Neural progenitor cell (in vitro differentiated cells): ENCODE data around the gene NES. TPM values are rescaled to one million over a fixed set of nuclear protein-coding genes. Genes with fewer than 3 reads are reported as not detected.

Source experiments
- DNase-seq: peaks from one replicate; pipeline ENCODE4 v3.0.0-alpha.2; 2016; ENCODE audit warnings: low spot score
- H2AFZ ChIP-seq: fragments of 200-600 bp; sonication (generic); replicated peaks from 2 replicates; pipeline ENCODE4 v1.6.1; 2016; ENCODE audit warnings: antibody characterized with exemption
- H3F3A ChIP-seq: fragments of 200-600 bp; sonication (generic); 2 replicates; pipeline ENCODE4 v1.6.1; 2016; ENCODE audit warnings: antibody characterized with exemption, low read depth
- H3K27ac ChIP-seq: fragments of 200-600 bp; sonication (generic); 2 replicates; pipeline ENCODE4 v1.5.1; 2016; ENCODE audit warnings: mild to moderate bottlenecking
- H3K27me3 ChIP-seq: fragments of 200-600 bp; sonication (generic); 2 replicates; pipeline ENCODE4 v1.6.1; 2016; ENCODE audit warnings: mild to moderate bottlenecking, moderate library complexity
- H3K36me3 ChIP-seq: fragments of 200-600 bp; sonication (generic); 2 replicates; pipeline ENCODE4 v1.5.1; 2016
- H3K4me1 ChIP-seq: fragments of 200-600 bp; sonication (generic); 2 replicates; pipeline ENCODE4 v1.6.1; 2016; ENCODE audit warnings: mixed run types
- H3K4me2 ChIP-seq: fragments of 200-600 bp; sonication (generic); 2 replicates; pipeline ENCODE4 v1.6.1; 2016
- H3K4me3 ChIP-seq: fragments of 200-600 bp; sonication (generic); 2 replicates; pipeline ENCODE4 v1.5.1; 2016
- H3K79me2 ChIP-seq: fragments of 200-600 bp; sonication (generic); 2 replicates; pipeline ENCODE4 v1.6.1; 2016; ENCODE audit warnings: low read depth
- H3K9ac ChIP-seq: fragments of 200-600 bp; sonication (generic); 2 replicates; pipeline ENCODE4 v1.6.1; 2016
- H3K9me3 ChIP-seq: fragments of 200-600 bp; sonication (generic); 2 replicates; pipeline ENCODE4 v1.5.1; 2016; ENCODE audit warnings: low read depth
- H4K20me1 ChIP-seq: fragments of 200-600 bp; sonication (generic); 2 replicates; pipeline ENCODE4 v1.6.1; 2016; ENCODE audit warnings: low read depth
- H3K27ac Mint-ChIP-seq: 3 replicates; pipeline ENCODE4 v1.8.0; 2021; ENCODE audit warnings: mixed read lengths
- H3K27me3 Mint-ChIP-seq: 2 replicates; pipeline ENCODE4 v1.8.0; 2022; ENCODE audit warnings: low read depth, mild to moderate bottlenecking, inconsistent platforms, moderate library complexity, mixed read lengths; ENCODE audit not compliant: insufficient read depth
- H3K36me3 Mint-ChIP-seq: 3 replicates; pipeline ENCODE4 v1.8.0; 2021; ENCODE audit warnings: mixed read lengths
- H3K4me1 Mint-ChIP-seq: 3 replicates; pipeline ENCODE4 v1.8.0; 2021; ENCODE audit warnings: mixed read lengths
- H3K4me3 Mint-ChIP-seq: 3 replicates; pipeline ENCODE4 v1.8.0; 2021; ENCODE audit warnings: mild to moderate bottlenecking, moderate library complexity, mixed read lengths
- H3K9me3 Mint-ChIP-seq: 3 replicates; pipeline ENCODE4 v1.8.0; 2020; ENCODE audit warnings: mixed read lengths
- CTCF ChIP-seq: fragments of 200-600 bp; sonication (generic); IDR thresholded peaks from 2 replicates; pipeline ENCODE4 v1.5.1; 2017; ENCODE audit warnings: antibody characterized with exemption, mild to moderate bottlenecking
- EZH2 ChIP-seq: fragments of 200-600 bp; sonication (generic); IDR thresholded peaks from 2 replicates; pipeline ENCODE4 v1.6.1; 2017; ENCODE audit warnings: antibody characterized with exemption, mild to moderate bottlenecking, moderate library complexity
- EZH2phosphoT487 ChIP-seq: fragments of 200-600 bp; sonication (generic); IDR thresholded peaks from 2 replicates; pipeline ENCODE4 v1.6.1; 2017; ENCODE audit warnings: antibody characterized with exemption
- total RNA-seq: library from RNA; depleted of rRNA; stranded (reverse); fragments of >200 nt; gene quantifications from 2 replicates; pipeline ENCODE4 v1.2.3, GENCODE V29; 2015; ENCODE audit warnings: low replicate concordance

The NES gene
- total RNA-seq, 1 donor from 2014 or later, result 83.8 TPM

GRCh38 chr1:156675210-156676113 is 1.7 kb downstream of the NES start:
- Mint-ChIP-seq H3K4me1 (peaks cover 59% of the 10 kb centered on the region), H3K27ac (peak overlapping the region; percentile 100), H3K36me3 (peaks cover 26% of the 10 kb centered on the region), H3K9me3 (peaks cover 4% of the 10 kb centered on the region), H3K27me3 (peaks cover 21% of the 10 kb centered on the region), H3K4me3 (peak overlapping the region; percentile 95)
- Histone ChIP-seq H3K27me3 (peaks cover 20% of the 10 kb centered on the region), H3K4me1 (peaks cover 46% of the 10 kb centered on the region), H4K20me1 (peaks cover 62% of the 10 kb centered on the region), H3K36me3 (peaks cover 18% of the 10 kb centered on the region), H3K4me3 (peak overlapping the region; percentile 85), H3F3A (peaks cover 61% of the 10 kb centered on the region), H3K9me3 (no peaks in the 10 kb centered on the region), H3K27ac (peak overlapping the region; percentile 100), H3K9ac (peak overlapping the region; percentile 89), H3K4me2 (peak overlapping the region; percentile 84), H2AFZ (no peak overlapping the region), H3K79me2 (peaks cover 65% of the 10 kb centered on the region)
- peak; percentile 65 for DNase-seq
- TF ChIP-seq CTCF (no peak), EZH2phosphoT487 (no peak), EZH2 (no peak)

- Mint-ChIP-seq H3K36me3 (peaks cover 26% of the 10 kb centered on the region), H3K4me3 (peak overlapping the region; percentile 95), H3K27ac (peak overlapping the region; percentile 100), H3K4me1 (peaks cover 78% of the 10 kb centered on the region), H3K9me3 (peaks cover 4% of the 10 kb centered on the region), H3K27me3 (peaks cover 29% of the 10 kb centered on the region)
- peaks cover 4% of the 10 kb centered on the region for H3K27me3 ChIP-seq
- H3K79me2 ChIP-seq, result peaks cover 65% of the 10 kb centered on the region
- peaks cover 80% of the 10 kb centered on the region for H4K20me1 ChIP-seq
- peak overlapping the region; percentile 89 for H3K9ac ChIP-seq
- peaks cover 80% of the 10 kb centered on the region for H3F3A ChIP-seq
- TF ChIP-seq EZH2, result no peak
- no peak for TF ChIP-seq CTCF
- TF ChIP-seq EZH2phosphoT487, result no peak
- H3K4me2 ChIP-seq, result peak overlapping the region; percentile 84
- H3K36me3 ChIP-seq, result peaks cover 18% of the 10 kb centered on the region
- peaks cover 60% of the 10 kb centered on the region for H3K4me1 ChIP-seq
- no peaks in the 10 kb centered on the region for H3K9me3 ChIP-seq
- H2AFZ ChIP-seq, result no peak overlapping the region
- DNase-seq, result peak; percentile 98
- H3K4me3 ChIP-seq, result peak overlapping the region; percentile 85
- H3K27ac ChIP-seq, result peak overlapping the region; percentile 100
Observed at GRCh38 chr1:156673387-156674121, 3.7 kb downstream of the NES start.

GRCh38 chr1:156671804-156672203 is 5.4 kb downstream of the NES start:
- no peak for TF ChIP-seq EZH2
- no peak for TF ChIP-seq CTCF
- peaks cover 70% of the 10 kb centered on the region for H3K4me1 ChIP-seq
- H3K4me3 ChIP-seq, result no peak overlapping the region
- peak overlapping the region; percentile 95 for H3K4me3 Mint-ChIP-seq
- no peak overlapping the region for H3K4me2 ChIP-seq
- H4K20me1 ChIP-seq, result peaks cover 91% of the 10 kb centered on the region
- peaks cover 89% of the 10 kb centered on the region for H3F3A ChIP-seq
- H3K27ac Mint-ChIP-seq, result peak overlapping the region; percentile 9
- H3K36me3 Mint-ChIP-seq, result peaks cover 26% of the 10 kb centered on the region
- no peaks in the 10 kb centered on the region for H3K27me3 ChIP-seq
- no peak overlapping the region for H3K9ac ChIP-seq
- H3K36me3 ChIP-seq, result peaks cover 18% of the 10 kb centered on the region
- no peak for DNase-seq
- peaks cover 4% of the 10 kb centered on the region for H3K9me3 Mint-ChIP-seq
- H3K27ac ChIP-seq, result no peak overlapping the region
- peaks cover 82% of the 10 kb centered on the region for H3K4me1 Mint-ChIP-seq
- no peaks in the 10 kb centered on the region for H3K9me3 ChIP-seq
- H3K27me3 Mint-ChIP-seq, result peaks cover 33% of the 10 kb centered on the region
- peaks cover 56% of the 10 kb centered on the region for H3K79me2 ChIP-seq
- H2AFZ ChIP-seq, result no peak overlapping the region
